CMK (cell line): Measurements from ENCODE around the gene TXNRD2.

Source experiments
- DNase-seq: peaks from one replicate; pipeline ENCODE4 v3.0.0-alpha.2; 2010; ENCODE audit warnings: low read depth

The TXNRD2 gene

GRCh38 chr22:19966908-19967750, 25.5 kb upstream of the TXNRD2 start:
- no peak for DNase-seq

- DNase-seq = no peak
Observed at GRCh38 chr22:19965771-19966709, 24.4 kb upstream of the TXNRD2 start.

- DNase-seq = no peak
Observed at GRCh38 chr22:19964701-19965386, 23.2 kb upstream of the TXNRD2 start.

- no peak for DNase-seq
Observed at GRCh38 chr22:19963863-19964642, 22.4 kb upstream of the TXNRD2 start.

- DNase-seq = no peak
Observed at GRCh38 chr22:19962909-19963806, 21.5 kb upstream of the TXNRD2 start.

- no peak for DNase-seq
Observed at GRCh38 chr22:19962246-19962908, 20.8 kb upstream of the TXNRD2 start.

GRCh38 chr22:19961868-19962245, 20.2 kb upstream of the TXNRD2 start:
- no peak for DNase-seq

- DNase-seq = no peak
Observed at GRCh38 chr22:19961201-19961580, 19.6 kb upstream of the TXNRD2 start.

GRCh38 chr22:19960491-19961200, 19.0 kb upstream of the TXNRD2 start:
- DNase-seq = no peak

GRCh38 chr22:19959587-19960490, 18.2 kb upstream of the TXNRD2 start:
- no peak for DNase-seq

- DNase-seq = no peak
Observed at GRCh38 chr22:19959043-19959586, 17.5 kb upstream of the TXNRD2 start.

GRCh38 chr22:19958083-19959042, 16.7 kb upstream of the TXNRD2 start:
- no peak for DNase-seq

GRCh38 chr22:19957445-19957844, 15.8 kb upstream of the TXNRD2 start:
- DNase-seq = no peak

GRCh38 chr22:19955241-19956128, 13.9 kb upstream of the TXNRD2 start:
- DNase-seq = no peak

GRCh38 chr22:19951346-19951745, 9.7 kb upstream of the TXNRD2 start:
- no peak for DNase-seq
